SK-N-SH (cell line): ENCODE results near the gene TMEM47.

Experiments used
- CHD2 ChIP-seq: fragments of 150-350 bp; IDR thresholded peaks from 2 replicates; pipeline ENCODE4 v1.6.1; 2018; ENCODE audit warnings: low read length; ENCODE audit not compliant: partially characterized antibody
- CTCF ChIP-seq: fragments of 200-600 bp; sonication (generic); IDR thresholded peaks from 2 replicates; pipeline ENCODE4 v1.6.1; 2017; ENCODE audit warnings: antibody characterized with exemption, mild to moderate bottlenecking, moderate library complexity
- MAX ChIP-seq: IDR thresholded peaks from 2 replicates; pipeline ENCODE4 v1.4.0; 2012; ENCODE audit warnings: low read depth
- POLR2AphosphoS5 ChIP-seq: IDR thresholded peaks from 2 replicates; pipeline ENCODE4 v1.6.1; 2012; ENCODE audit warnings: low read depth, low read length
- RCOR1 ChIP-seq: fragments of 150-350 bp; IDR thresholded peaks from 2 replicates; pipeline ENCODE4 v1.6.1; 2017; ENCODE audit warnings: antibody characterized with exemption, low read length
- TF ChIP-seq, protein P1 (sequence below): IDR thresholded peaks from 2 replicates; pipeline ENCODE4 v1.6.1; 2012; ENCODE audit warnings: mild to moderate bottlenecking, low read depth, low read length, moderate library complexity

- no peak for TF ChIP-seq CTCF
- no peak for TF ChIP-seq POLR2AphosphoS5
- no peak for TF ChIP-seq CHD2
- no peak for TF ChIP-seq MAX
- no peak for TF ChIP-seq RCOR1
- TF ChIP-seq, protein P1, sequence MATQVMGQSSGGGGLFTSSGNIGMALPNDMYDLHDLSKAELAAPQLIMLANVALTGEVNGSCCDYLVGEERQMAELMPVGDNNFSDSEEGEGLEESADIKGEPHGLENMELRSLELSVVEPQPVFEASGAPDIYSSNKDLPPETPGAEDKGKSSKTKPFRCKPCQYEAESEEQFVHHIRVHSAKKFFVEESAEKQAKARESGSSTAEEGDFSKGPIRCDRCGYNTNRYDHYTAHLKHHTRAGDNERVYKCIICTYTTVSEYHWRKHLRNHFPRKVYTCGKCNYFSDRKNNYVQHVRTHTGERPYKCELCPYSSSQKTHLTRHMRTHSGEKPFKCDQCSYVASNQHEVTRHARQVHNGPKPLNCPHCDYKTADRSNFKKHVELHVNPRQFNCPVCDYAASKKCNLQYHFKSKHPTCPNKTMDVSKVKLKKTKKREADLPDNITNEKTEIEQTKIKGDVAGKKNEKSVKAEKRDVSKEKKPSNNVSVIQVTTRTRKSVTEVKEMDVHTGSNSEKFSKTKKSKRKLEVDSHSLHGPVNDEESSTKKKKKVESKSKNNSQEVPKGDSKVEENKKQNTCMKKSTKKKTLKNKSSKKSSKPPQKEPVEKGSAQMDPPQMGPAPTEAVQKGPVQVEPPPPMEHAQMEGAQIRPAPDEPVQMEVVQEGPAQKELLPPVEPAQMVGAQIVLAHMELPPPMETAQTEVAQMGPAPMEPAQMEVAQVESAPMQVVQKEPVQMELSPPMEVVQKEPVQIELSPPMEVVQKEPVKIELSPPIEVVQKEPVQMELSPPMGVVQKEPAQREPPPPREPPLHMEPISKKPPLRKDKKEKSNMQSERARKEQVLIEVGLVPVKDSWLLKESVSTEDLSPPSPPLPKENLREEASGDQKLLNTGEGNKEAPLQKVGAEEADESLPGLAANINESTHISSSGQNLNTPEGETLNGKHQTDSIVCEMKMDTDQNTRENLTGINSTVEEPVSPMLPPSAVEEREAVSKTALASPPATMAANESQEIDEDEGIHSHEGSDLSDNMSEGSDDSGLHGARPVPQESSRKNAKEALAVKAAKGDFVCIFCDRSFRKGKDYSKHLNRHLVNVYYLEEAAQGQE, result no peak
These were observed 2.5 kb upstream of the TMEM47 start for GRCh38 chrX:34659575-34659974.
